ENCODE results near the gene CLDN22.

Gene CLDN22

DNA sequence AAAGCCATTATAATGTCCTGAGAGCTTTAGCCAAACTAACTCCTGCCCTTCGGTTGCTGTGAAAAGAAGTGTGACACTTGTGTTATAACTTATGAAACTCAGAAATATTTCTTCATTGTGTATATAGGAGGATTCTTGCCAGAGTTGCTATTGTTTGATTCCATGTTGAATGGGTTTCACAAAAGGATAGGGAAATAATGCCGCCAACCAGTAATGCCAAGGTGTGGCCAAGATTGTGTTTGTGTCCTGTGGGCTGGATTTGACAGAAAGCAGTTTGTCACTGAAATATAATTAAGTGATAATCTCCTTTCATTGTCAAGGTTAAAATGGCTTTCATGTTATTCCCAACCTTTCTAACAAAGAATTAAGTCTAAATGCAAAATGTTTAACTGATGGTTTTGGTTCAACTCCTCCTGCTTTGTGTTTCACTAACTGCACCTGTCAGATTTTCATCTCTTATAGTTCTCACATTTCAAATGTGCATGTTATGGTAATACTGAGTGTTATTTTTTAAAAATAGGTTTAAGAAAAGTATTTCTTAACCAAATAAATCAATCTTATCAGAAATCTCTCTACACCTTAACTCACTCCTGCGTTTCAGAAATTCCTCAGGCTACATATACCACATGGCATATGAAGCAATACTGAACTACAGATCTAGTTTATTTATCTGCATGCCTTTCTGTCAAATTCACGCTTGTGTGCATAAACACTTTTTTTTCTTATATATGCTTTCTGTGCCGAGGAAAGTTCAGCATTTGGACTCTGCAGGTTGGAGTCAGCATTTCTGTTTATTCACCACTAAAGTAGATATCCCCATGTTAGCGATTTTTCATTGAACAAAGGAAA is at the start of gene CLDN22:
CLDN22 (minus strand) TSS at position 66 of the 849 bp plus-strand sequence; CDS start at position 8, 58 bp downstream.
- DNase-seq: no peak

DNA sequence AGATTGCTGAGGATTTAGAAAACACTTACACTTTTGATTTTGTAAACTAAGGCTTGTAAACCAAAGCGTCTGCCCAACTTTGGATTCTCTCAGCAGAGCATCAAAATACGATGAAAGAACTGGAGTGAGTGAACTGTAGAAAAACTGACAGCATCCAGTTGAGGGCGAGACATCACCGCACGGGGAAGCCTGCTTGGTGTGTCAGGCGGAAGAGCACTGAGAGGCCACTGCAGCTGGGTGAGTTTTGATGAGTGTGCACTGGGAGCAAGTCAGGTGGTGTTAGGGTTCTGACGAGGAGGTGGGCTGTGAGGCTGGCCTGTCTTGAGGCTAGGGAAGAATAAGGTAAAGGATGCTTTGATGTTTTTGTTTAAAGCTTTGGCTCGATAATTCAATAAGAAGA is 49.0 kb upstream of the CLDN22 start:
- no peak for DNase-seq

DNA sequence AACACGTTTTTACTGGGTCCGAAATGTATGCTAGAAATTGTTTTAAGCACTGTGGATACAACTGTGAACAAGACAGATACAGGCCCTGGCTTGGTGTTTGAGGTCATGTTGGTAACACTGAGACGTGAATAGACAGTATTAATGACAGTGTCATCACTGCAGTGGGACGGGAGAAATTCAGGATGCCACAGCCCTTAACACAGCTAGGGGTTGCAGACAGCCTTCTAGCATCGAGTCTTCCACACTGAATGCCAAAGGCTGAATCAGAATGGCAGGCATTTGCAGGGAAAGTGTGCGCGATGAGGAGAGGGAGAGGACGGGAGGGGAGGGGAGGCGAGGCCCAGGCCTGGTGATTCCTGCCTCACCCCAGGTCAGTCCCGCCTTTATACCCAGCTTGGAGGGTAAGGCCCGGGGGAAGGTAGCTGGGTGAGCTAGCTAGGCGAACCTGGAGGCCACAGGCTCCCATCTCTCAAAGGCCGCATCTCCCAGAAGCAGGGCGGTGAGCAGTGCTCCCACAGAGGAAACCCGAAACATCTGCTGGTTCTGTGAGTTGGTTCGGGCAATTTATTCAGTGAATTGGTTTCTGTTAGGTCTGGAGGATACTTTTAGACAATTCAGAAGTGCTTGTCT is 46.2 kb upstream of the CLDN22 start:
- DNase-seq: no peak

DNA sequence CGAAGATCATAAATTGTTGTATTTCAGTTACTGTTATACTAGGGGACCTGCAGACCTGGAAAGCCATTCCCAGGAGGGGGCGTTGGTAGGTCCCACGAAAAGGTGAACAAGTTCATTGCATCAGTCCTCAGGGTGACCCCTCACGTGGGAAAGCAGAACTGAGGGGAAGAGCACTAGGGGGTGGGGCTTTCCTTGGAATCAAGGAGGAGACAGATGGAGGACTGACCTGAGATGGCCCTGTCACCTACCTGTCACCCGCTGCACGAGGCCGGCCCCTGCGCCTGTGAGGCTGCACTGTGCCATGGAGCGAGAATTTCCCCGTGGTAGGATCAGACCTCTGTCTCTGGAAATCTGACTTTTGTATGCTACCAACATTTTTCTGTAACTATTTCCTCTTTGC is 43.9 kb upstream of the CLDN22 start:
- no peak for DNase-seq

DNA sequence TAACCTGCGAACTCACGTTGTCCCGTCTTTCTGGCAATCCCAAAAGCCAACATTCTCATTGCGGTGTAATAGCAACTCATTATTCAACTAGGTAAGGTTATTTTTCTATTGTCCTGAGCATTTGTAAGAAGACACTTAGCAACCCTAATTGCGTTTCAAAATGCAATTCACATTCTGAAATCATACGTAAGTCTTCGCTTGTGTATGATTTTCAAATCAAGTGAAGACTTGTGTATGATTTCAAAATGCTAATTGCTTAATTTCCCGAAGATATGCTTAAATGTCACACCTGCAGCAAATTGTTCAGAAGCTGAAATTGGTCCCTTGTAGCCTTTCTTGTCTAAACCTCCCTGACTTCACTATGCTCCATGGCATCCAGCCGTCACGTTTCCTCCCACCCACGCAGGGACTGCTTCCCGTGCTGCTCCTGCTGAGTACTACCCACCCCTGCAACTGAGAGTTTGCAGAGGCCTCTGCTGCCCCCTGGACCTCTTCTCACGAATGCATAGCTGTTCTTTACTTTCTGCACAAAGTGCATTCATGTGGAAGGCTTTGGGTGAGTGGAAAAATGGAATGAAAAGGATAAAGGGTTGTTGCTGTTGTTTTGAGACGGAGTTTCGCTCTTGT is 43.0 kb upstream of the CLDN22 start:
- no peak for DNase-seq

DNA sequence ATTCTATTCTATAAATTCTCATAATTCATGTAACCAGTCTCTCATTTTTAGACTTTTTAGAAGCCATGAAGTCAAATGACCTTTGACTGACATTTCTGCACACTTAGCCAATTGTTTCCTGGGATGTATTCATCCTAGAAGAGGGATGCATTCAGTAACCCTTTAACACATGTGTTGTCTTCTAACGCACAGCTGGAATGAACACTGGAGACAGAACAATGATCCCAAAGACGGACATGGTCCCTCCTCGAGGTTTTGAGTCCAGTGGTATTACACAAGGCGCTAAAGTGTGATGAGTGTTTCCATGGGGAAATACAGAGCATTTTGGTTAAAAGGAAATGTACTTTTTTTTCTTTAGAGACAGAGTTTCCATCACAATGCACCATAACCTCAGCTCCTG is 42.0 kb upstream of the CLDN22 start:
- no peak for DNase-seq

DNA sequence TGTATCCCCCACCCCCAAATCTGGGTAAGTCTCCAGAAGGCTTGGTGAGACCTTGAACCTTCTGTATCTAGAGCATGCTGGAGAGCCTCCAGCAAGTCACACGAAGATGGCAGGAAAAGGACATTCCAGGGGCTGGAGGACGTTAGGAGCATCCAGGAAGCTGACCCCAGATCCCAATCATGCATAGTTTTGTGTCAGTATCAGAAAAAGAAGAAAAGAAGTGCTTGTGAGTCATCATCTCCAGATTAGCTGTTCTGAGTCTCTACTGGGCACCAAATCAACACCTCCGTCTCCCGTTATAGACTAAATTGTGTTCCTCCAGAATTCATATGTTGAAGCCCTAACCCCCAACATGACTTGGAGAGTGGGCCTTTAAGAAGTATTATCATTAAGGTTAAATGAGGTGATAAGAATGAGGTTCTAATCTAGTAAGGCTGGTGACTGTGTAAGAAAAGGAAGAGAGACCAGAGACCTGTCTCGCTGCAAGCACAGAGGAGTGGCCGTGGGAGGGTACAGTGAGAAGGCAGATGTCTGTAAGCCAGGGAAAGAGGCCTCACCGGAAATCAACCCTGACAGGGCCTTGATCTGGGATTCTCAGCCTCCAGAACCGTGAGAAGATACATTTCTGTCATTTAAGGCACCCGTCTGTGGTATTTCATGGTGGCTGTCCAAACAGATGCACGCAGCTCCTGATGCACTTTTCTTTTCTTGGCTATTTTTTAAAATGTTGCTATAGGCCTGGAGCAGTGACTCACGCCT is 40.3 kb upstream of the CLDN22 start:
- no peak for DNase-seq

DNA sequence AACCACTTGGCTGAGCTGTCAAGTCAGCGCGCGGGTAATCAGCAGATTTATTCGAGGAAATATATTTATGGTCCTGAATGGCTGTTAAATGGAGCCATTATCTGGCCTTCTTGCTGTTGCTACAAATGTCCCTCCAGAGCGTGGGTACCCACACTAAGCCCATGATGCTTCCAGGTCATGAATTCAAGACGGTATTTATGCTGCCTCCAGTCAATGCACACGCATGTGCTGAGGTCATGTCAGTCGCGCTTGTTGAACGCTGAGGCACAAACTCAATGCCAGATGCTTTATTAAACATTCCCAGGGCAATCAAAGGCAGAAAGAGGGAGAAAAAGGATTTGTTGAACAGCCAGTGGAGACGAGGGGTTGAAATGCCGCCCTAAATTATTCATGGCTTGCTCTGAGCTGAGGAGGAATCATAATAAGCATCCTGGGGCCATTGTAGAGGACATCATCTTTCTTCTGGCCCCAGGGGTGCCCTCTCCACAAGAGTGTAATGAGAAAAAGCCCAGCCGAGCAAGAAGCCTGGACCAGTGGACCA is 38.2 kb upstream of the CLDN22 start:
- DNase-seq: no peak

DNA sequence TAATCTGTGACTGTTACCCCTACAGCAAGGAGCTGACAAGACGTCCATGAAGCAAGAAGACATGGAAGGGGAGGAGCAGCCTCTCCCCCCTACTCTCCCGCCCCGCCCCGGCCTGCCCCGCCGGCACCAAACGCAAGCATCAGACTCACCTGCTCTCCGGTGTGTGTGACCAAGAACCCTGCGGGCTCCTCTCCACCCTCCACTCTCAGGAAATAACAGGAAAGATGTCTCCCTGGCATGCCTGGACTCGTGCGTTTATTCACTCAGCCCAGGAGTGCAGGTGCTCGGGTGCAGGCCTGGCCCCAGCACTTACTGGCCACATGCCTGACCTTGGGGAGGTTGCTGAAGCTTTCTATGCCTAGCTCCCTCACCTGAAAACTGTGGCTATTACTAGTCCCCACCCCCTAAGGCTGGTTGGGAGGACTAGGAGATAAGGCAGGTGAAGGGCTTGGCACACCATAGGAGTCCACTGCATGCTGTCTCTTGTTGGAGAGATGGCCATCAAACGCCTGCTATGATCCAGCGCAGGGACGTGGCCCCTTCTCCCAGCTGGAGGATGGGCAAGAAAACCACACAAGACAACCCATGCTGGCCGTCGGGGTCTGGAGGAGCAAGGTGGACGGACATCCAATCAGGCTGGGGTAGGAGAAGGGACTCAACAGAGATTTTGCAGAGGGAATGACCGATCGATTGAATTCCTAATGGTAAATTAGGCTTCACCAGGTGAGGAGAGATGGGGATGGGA is 37.0 kb upstream of the CLDN22 start:
- DNase-seq: no peak

DNA sequence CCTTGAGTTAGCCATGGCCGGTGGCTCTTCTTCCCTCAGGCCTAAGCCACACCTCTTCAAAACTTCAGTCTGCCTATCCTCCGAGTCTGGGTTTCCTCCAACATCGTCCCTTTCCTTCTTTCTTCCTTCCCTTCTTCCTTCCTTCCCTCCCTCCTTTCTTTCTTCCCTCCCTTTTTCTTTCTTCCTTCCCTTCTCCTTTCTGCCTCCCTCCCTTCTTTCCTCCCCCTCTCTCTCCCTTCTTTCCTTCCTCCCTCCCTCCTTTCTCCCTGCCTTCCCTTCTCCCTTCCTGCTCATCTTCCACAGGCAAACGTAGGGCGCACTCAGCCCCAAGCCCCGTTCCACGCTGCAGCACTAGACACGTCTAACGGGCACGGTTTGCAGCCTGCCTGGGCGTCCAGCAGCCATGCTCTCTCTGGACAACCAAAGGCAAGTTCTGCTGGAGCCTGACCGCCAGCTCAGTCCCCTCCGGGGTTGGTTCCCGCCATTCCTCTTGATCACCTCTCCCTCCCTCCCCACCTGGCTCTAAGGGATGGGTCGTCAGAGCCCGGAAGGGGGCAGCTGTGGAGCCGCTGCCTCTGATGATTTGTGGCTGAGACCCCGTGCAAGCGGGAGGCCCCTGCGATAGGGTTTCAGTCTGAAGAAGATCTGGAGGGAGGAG is 36.2 kb upstream of the CLDN22 start:
- DNase-seq: no peak

DNA sequence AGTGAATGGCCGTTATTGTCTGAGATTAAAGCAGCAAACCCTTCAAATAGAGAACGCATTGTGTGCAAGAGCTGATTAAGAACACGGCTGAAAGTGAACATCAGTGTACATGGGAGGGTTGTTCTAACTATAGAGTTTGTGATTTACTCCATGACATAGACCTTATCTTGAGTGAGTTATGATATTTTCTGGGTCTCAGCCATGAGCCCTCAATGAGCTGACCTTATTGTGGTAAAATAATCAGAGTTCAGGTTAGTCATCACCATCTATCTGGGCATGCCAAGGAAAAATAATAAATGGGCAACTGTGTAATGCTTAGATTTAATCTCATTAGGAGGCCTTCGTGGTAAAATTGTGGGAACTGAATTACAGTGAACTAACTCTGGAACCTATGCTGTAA is 35.3 kb upstream of the CLDN22 start:
- DNase-seq: no peak

DNA sequence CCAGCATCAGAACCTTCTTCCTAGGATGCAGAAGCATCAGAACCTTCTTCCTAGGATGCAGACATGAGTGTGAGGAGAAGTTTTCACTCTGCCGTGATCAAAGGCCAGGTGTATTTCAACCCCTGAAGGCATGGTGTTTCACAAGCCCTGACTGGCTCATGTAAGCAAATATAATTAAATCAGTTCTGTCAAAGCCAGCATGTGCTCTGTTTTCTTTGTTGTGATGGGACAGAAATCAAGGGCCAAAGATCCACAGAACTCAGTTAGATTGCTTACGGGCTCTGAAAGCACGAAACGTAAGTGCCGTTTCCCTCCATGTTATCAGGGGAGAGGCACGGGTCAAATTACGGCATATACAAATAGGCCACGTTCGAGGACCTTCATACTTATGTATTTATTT is 34.1 kb upstream of the CLDN22 start:
- DNase-seq: no peak

DNA sequence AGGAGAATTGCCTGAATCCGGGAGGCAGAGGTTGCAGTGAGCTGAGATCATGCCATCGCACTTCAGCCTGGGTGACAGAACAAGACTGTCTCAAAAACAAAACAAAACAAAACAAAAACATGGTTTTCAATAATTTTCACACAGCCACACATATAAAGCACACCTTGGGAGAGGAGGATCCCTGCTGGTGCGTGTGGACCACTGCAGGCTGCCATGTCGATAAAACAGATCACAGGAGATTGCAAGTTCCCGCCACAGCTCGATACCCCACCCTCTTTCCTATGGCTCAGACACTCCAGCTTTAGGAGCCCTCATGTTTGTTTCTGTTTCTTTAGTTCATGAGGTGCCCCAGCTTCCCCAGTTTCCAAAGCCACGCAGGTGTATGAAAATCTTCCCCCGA is 33.5 kb upstream of the CLDN22 start:
- DNase-seq: no peak

DNA sequence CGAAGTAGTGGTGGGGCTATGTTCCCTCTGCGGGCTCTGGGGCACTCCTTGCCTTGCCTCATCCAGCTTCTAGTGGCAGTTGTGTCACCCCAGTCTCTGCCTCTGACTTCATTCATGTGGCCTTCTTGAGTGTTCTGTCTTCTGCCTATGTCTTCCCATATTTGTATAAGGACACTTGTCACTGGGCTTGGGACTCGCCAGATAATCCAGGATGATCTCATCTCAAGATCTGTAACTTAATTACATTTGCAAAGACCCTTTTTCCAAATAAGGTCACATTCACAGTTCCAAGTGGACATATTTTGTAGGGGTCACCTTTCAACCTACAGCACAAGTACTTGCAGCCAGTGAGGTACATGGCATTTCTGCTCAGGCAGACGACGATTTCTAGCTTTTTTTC is 32.5 kb upstream of the CLDN22 start:
- no peak for DNase-seq

DNA sequence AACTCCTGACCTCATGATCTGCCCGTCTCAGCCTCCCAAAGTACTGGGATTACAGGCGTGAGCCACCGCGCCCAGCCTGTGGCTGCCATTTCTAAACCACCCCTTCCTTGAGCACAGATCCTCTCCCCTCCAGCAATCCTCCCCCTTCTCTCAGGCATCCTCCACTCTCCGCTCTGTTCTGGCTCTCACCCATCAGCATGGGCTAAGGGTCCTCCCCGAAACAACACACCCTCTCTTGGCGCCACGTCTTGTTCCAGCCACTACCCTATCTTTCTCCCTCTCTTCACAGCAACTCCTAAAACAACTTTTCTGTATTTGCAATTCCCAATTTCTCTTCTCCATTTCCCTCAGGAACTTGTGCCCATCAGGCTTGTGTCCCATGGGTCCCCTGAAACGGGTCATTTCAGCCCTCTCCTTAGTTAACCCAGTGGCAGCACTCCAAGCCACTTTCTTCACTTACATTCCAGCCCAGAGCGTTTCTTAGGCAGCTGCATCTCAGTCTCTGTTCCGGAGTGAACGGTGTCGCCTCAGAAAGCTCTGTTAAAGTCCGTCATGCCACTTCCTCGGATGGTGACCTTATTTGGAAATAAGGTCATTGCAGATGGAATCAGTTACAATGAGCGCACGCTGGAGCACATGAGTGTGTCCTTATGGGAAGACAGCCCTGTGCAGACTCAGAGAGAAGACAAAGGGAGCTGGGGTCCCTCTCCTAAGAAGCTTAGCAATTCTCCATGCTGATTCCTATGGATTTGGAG is 30.4 kb upstream of the CLDN22 start:
- no peak for DNase-seq

DNA sequence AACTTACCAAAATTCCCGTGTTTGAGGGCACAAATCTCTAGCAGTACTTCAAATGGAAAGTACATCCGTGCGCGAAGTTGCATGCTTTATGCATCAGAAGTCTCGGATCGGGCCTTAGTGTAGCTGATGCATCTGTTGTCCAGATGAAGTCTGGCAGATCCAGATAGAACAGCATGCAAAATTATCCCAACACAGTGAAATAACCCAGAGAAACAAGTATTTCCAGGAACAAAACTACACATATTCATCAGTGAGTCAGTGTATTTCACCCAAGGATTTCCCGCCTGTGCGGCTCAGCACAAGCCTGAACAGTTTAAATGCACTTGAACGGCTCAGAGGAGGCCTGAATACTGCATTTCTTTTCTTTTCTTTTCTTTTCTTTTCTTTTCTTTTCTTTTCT is 29.6 kb upstream of the CLDN22 start:
- no peak for DNase-seq

DNA sequence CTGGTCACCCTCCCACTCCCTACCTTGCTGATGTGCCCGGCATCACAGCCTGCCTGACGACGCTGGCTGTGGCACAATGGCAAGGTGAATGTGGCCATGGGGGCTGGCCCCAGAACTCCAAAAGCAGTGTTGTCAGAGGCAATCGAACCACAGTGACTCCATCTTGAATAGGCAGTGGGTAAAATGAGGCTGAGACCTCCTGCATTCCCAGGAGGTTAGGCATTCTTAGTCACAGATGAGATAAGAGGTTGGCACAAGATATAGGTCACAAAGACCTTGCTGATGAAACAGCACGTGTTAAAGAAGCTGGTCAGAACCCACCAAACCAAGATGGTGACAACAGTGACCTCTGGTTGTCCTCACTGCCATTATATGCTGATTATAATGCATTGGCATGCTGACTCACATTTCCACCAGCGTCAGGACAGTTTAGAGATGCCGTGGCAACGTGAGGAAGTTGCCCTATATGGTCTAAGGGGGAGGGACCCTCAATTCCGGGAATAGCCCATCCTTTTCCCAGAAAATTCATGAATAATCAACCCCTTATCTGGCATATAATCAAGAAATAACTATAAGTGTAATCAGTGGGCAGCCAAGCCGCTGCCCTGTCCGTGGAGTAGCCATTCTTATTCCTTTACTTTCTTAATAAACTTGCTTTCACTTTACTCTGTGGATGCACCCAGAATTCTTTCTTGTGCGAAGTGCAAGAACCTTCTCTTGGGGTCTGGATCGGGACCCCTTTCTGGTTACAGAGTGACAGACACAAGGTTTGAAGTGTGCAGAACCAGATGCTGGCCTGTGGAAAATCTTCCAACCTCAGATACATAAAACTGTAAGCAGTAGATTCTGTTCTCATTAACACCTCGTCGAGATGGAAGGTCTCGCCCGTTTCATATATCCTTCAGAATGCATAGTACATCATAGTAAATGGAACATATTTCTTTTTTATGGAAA is 28.9 kb upstream of the CLDN22 start:
- DNase-seq: no peak

DNA sequence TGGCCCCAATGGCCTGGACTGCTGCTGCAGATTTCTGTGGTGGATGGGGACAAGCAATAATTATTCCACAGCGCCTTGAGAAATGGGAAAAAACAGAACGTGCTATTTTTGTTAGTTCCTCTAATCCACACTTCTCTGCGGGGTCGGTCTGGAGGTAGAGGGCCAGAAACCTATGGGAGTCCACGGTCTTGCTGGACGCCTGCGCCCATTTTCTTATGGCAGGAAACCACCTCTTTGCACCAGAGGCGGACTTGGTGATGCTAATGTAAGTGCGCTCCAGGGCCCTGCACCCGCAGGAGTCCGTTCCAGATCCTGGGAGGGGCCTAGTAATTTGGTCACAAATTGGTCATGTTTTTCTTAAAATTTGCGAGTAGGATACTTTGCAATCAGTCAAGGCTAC is 28.1 kb upstream of the CLDN22 start:
- DNase-seq: no peak

DNA sequence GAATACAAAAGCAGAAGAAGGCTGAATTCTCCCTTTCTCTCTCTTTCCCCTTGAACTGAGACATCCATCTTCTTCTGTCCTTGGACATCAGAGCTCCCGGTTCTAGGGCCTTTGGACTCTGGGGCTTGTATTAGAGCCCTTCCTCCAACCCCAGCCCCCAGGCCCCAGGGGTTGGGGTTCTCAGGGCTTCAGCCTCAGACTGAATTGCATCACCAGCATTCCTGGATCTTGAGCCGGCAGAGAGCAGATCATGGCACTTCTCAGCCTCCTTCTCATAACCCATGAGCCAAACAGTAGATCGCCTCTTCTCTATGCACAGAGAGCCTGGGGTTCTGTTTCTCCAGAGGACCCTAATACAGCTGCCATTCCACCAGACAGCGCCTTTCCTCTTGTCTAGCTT is 27.5 kb upstream of the CLDN22 start:
- no peak for DNase-seq

DNA sequence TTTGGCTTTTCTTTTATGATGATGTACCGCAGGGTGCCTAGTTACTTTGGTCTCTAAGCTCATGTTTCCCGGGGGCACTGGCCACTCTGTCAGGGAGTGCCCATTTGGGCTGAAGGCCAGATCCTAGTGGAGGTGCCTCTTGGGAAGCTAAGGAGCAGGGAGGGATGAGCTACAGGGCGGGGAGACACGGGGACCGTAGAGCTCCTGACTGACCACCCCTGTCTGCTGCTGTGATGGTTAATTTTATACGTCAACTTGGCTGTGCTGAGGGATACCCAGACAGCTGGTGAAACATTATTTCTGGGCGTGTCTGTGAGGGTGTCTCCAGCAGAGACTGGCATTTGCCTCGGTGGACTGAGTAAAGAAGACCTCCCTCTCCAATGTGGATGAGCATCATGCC is 27.1 kb upstream of the CLDN22 start:
- no peak for DNase-seq
